GM19395 (cell line): Measurements from ENCODE around the gene IL5.
"Not testable (repeated sequence)": the region's sequence is repeated elsewhere in the genome, so short reads cannot be mapped to it uniquely, and the experiment has no call there.

Experiments
- ATAC-seq: cut with Tn5 transposase; IDR thresholded peaks from one replicate; pipeline ENCODE4 v1.9.1; 2021; ENCODE audit warnings: mild to moderate bottlenecking, moderate library complexity; ENCODE audit not compliant: unreplicated experiment

IL5 gene

DNA sequence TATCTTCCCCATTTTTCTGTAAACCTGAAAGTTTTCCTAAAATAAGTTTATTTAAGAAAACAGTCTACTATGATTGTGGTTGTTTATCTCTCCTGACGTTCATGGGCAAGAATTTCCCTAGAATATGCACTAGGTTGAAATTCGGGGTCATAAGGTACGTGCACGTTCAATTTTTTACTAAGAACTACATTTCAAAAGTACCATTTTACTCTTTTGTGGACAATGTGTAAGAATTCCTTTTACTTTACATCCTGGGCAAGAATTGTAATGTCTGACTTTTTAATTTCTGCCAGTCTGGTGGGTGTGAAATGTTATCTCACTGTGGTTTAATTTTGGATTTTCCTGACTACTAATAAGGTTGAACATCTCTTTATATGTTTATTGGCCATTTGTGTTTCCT is 12.4 kb downstream of the IL5 start:
- ATAC-seq, result no peak

DNA sequence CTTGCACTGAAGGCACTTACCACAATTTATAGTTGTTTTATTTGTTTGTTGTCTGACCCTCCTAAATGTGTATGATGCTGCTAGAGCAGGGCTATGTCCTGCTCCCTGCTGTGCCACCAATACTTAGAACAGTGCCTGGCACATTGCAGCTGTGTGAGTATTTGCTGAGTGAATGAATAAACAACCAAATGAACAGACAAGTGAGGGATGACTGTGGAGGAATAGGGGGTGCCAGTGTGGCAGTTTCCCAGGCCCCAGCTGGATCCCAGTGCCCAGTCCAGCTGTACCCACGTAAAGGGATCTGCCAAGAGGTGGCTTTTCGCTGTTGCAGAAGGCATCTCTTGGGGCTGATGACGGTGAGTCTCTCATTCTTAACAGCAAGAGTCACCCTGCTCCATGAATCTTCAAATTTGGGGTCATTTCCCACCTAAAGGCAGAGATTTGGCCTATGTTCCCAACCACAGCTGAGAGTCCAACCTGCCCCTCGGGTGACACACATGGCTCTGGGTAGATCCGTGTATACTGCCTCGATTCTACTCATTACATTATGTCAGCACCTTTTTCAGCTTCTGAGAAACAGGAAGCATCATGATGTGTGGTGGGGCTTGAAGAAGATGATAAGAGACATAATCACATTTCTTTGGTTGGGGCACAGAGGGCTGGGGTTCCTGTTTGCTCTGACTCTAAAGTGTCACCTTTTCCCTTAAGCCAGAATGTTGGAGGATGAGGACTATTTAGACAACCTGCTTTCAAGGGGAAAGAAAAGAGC is 14.3 kb downstream of the IL5 start:
- ATAC-seq, result no peak

DNA sequence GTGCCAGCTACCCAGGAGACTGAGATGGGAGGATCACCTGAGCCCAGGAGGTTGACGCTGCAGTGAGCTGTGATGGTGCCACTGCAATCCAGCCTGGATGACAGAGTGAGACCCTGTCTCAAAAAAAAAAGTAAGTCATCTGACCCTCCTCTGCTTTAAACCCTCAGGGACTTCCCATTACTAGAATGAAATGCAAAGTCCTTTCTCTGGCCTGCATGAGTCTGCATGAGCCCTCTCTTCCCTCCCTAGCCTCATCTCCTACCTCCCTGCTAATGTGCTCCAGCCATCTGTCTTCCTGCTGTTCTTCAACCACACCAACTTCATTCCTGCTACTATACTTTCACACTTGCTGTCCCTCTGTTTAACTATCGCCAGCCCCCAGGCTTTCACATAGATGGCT is 15.3 kb downstream of the IL5 start:
- ATAC-seq, result no peak

DNA sequence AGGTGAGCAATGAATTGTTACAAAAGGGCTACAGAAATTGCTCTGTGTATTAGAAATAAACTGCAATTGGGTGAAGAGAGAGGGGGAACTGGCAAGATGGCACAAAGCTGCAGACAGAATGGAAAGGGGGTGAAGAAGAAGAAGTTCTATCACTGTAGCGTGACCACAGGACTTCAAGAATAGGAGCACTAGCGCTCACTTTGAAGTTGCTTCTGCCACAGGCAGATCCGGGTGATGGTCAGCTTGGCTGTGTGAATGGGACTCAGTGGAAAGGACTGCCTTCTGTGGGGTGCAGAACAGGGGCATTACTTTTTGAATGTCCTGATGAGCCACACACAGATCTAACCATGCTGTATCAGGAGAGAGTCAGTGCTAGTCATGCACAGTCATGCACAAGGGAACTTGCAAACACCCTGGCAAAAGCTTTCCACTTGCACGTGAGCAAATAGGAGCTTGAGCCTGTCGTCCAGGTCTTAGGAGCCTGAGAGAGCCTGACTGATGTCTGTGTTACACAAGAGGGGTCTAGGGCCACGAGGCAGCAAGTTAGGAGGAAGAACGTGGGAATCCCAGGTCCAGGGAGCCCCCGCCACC is 16.3 kb downstream of the IL5 start:
- ATAC-seq, result no peak

DNA sequence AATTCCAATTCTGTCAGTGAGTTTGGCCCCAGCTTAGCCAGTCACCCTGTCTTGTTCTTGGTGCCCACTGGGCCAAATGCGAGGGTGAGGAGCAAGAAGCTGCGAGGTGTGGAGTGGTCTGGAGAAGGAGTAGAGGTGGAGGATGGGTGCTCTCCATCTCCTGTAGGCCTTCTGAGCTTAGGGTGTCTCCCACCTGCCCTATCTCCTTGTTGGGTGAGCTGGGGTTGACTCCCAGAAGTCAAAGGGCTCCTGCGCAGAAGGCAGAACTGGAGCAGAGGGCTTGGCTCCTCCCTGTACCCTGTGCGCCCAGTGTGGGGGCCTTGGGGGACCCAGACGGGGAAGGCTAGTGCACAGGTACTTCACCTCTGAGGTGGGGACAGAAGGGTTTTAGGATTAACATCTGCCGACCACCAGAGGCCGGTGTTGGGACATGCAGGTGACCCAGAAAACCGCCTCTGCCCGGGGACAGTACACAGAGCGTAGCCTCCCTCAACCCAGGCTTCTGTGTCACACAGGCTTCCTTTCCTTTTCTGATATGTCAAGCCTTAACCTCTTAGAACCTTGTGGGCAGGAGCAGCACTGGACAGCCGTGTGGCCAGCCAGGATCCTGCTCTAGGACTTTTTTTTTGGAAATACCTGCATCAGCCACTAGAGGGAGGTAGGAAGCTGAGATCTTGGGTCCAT is 16.9 kb downstream of the IL5 start:
- no peak for ATAC-seq

DNA sequence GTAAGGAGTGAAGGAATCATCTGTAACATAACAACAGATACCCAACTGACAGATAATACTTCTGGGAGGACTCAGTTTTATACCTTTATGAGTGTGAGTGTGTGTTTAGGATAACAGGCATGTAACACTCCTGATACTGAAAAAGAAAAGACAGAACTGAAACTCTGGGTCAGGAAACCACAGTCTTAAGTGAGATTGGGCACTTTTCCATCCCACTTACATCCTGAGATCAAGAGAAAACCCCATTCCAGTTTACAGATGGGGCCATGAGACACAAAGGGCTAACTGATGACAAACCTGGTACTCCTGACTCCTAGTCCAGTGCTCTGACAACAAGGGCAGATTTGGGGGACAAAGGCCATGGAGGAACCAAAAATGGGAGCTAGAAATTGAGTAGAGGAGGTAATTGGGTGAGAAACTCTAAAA is 18.0 kb downstream of the IL5 start:
- ATAC-seq, result peak; percentile 84

DNA sequence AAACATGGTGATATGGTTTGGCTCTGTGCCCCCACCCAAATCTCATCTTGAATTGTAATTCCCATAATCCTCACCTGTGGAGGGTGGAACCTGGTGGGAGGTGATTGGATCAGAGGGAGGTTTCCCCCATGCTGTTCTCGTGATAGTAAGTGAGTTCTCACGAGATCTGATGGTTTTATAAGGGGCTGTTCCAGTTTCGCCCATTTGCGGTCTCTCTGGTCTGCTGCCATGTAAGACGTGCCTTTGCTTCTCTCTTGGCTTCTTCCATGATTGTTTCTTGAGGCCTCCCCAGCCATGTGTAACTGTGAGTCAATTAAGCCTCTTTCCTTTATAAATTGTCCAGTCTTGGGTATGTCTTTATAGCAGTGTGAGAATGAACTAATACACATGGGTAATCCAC is 18.4 kb downstream of the IL5 start:
- ATAC-seq, result not testable (repeated sequence)

DNA sequence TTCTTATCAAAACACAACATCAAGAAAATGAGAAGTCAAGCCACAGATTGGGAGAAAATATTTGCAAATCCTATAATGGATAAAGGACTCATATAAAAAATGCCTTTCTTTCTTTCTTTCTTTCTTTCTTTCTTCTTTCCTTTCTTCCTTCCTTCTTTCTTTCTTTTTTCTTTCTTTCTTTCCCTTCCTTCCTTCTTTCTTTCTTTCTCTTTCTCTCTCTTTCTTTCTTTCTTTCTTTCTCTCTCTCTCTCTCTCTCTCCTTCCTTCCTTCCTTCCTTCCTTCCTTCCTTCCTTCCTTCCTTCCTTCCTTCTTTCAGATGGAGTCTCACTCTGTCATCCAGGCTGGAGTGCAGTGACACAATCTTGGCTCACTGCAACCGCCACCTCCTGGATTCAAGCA is 21.3 kb downstream of the IL5 start:
- ATAC-seq, result not testable (repeated sequence)

DNA sequence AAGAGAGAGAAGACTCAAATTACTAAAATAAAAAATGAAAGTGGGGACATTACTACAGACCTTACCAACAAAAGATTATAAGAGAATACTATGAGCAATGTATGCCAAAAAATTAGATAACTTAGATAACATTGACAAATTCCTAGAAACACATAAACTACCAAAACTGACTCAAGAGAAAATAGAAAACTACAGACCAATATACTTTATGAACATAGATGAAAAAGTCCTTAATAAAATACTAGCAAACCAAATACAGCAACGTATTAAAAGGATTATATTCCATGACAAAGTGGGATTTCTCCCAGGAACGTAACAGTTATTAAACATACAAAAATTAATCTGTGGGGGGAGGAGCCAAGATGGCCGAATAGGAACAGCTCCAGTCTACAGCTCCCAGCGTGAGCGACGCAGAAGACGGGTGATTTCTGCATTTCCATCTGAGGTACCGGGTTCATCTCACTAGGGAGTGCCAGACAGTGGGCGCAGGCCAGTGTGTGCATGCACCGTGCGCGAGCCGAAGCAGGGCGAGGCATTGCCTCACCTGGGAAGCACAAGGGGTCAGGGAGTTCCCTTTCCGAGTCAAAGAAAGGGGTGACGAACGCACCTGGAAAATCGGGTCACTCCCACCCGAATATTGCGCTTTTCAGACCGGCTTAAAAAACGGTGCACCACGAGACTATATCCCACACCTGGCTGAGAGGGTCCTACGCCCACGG is 29.5 kb downstream of the IL5 start:
- ATAC-seq, result not testable (repeated sequence)

DNA sequence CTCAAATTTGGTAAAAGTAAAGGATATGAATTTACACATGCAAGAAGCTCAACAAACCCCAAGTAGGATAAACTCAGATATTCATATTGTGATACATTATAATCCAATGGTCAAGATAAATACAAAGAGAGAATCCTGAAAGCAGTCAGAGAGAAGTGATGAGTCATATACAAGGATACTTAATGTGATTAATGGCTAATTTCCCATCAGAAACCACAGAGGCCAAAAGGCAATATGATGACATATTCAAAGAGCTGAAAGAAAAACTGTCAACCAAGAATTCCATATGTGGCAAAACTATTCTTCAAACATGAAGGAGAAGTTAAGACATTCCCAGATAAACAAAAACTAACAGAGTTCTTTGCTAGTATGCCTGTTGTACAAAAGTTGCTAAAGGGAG is 33.2 kb downstream of the IL5 start:
- ATAC-seq, result no peak

DNA sequence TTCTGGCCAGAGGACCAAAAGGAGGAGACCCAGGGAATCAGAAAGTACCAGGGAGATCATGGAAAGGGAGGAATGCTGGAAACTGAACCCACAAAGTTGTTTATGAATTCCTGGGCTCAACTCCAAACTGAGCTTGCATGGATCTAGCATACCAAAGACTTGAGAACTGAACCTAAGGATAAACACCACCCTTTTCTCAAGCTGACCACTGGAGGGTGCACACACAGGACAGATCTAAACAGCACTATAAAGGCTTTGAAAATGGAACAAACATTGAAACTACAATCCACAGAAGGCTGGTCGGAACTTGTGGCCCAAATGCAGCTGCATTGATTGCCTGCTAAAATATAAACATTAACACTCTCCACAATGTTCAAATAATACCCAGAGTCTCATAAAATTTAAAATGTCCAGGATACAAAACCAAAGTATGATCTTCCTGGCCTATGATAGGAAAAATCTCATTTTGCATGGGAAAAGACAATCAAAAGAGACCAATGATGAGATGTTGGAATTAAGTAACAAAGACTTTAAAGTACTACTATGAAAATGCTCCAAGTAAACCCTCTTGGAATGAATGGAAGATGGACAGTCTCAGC is 37.1 kb downstream of the IL5 start:
- ATAC-seq, result peak; percentile 83

DNA sequence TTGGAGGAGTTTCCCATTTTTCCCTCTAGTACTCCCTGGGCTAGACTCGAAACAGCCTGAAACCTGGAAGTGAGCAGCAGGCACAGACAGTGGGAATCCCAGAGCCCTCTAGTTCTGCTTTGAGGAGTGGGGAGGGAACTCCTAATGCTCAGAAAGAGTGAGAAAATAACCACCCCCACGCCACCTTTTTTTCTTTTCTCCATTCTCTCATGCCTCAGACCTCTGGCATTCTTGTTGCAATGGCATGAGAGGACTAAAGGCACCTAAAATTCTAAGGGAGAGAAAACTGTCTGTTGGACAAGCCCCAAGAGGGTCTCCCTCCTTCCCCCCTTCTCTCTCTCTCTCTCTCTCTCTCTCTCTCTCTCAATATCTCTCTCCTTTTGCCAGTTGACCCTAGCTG is 37.7 kb downstream of the IL5 start:
- ATAC-seq, result no peak

DNA sequence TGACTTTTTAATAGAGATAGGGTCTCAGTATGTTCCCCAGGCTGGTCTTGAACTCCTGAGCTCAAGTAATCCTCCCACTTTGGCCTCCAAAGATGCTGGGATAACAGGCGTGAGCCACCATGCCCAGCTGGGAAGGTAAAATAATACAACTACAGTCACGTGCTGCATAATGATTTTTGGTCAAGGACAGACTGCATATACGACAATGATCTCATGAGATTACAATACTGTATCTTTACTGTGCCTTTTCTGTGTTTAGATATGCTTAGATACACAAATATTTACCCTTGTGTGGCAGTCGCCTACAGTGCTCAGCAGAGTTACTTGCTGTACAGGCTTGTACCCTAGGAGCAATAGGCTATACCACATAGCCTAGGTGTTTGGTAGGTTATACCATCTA is 38.6 kb downstream of the IL5 start:
- ATAC-seq, result no peak

DNA sequence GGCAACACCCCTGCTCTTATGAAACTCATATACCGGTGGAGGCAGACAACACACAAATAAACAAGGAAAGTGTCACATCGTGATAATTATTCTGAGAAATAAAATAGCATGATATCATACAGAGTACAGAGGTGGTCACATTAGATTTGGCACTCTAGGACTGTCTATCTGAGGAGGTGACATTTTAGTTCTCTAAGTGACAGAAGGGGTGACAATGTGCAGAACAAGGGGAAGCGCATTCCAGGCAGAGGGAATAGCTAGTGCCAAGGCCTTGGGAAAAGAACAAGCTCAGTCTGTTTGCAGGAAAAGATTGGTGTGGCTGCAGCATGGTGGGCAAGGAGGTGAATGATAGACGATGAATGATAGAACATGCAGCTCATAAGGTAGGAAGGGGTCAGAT is 40.1 kb downstream of the IL5 start:
- ATAC-seq, result no peak

DNA sequence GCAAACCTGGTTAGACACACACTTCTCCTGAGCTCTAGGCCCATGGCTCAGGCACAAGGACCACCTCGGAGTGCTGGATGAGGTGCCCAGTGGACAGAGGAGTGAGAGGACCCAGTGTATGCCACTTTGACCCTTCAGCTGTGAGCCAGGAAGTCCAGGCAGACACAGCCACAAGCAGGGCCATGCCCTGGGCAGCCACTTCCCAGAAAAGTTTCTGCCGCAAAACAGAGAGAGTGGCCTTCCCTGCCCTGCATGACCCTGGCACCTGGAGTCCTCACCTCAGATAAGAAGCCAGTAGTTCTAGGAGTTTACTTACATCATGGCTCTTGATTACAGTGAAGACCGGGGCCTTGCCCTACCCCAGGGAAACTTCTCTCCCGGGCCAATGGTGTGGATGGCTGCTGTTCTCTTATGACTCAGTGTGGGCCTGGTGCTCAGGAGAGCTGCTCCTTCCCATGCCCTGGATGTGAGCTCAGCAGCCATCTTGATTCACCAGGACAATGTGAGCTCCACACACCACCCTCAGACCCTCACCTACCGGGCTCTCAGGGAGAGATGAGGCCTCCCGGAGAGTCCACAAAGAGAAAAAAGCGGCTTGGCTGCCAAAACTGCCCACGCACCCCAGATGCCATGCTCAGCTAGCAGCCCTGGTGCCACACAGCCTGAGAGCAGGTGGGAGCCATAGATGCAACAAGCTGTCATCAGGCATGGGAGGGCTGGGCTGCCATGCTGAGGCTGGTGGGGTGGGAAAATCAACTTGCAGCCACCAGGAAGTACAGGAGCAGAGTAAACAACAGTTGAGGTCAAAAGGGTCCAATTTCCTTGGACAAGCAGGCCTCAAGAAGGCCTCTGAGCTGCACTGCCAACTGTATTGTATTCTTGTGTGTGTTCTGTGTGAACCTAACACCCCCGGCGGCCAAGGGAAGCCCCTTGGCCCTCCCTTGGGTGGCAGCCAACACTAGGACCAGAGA is 41.1 kb downstream of the IL5 start:
- ATAC-seq, result no peak

DNA sequence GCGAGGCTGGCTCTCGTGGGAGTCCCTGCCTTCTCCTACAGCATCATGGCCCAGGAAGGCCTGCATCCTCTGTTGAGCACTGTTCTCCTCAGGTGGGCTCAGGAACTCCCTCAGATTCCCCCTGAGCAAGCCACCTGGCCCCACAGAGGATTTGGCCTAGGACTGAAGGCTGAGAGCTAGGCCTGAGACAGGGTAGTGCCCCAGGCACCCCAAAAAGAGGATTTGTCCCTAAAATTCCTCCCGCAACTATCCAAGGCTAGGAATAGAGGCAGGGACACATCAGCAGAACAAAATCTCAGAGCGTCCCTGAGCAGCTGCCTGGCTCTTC is 41.7 kb downstream of the IL5 start:
- no peak for ATAC-seq

DNA sequence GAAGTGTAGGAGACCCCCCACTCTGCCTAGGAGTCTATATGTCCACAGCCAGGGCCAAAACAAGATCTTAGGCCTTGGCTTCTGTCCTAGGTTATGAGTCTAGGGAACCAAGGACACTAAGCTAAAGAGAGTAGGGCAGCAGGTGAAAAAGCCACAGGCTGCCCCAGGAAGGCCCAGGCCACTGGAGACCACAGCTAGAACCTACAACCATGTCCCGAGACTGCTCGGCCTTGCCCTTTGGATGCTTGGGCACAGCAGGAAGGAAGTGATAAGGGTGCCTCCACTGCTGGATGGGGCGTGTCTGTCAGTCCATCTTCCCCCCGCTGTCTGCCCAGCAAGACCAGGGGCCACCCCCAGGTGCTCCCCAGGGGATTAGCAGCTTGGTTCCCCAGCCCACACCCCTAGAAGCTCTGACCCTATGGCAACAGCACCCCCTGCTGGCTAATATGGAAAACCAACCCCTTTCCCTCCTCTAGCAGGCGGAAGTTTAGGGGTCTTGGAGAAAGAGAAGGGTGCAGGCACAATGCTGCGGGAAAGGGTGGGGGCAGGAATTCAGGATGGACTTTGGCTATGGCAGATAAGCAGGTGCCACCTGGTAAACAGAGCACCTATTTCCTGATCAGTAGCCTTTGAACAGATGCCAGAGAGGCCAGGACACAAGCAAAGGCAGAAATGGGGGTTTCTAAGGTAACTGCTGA is 42.2 kb downstream of the IL5 start:
- ATAC-seq, result peak; percentile 31

DNA sequence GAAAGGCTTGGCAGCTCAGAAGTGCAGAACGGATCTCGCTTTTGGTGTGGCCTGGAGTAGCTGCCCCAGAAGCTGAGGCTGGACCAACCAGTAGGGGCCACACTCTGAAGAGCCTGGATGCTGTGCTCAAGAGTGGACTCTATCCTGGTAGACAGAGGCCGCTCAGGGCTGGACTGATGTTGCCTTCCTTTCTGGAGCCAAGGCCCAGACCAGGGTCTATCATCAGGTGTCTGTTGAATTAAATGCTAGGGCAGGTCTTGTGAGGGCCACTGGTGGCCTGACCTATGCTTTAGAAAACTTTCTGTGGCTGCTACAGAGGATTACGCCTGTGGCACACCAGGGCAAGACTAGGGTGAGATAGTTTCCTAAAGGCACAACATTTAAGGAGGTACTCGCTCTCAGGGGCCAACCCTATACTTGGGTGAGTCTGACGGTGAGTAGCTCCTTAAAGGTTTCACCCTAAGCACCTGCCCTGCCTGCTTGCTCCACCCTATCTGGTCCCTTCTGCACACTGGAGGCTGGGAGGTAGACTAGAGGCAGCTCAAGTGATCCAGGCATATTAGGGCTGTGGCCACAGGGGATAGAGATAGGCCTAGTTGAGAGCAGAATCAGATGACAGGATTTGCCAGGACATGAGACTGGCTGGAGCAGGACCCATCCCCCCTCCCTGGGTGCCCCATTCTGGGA is 42.9 kb downstream of the IL5 start:
- ATAC-seq, result no peak
